Right lobe of liver (tissue), 4 donors: Measurements from ENCODE around the gene EEFSEC.

ENCODE experiments used
- POLR2A ChIP-seq: fragments of 450-650 bp; IDR thresholded peaks from one replicate; pipeline ENCODE4 v1.6.1; 2017; ENCODE audit warnings: antibody characterized with exemption, mild to moderate bottlenecking
- TF ChIP-seq, protein P1 (sequence below), 4 donors: fragments of 200-600 bp in 3 of 4; fragments of 450-650 bp in 1 of 4; IDR thresholded peaks; one replicate each; pipeline versions ENCODE4 v1.5.1 to v1.8.0; 2016 to 2022; ENCODE audit warnings: antibody characterized with exemption in 4 of 4, mild to moderate bottlenecking in 2 of 4
- donor health status: DM: no; HTN: no; CAD: no.
- donor health status: DM: no; HTN: no; CAD: no.
- donor health status: DM: no; HTN: yes; CAD: no.

DNA sequence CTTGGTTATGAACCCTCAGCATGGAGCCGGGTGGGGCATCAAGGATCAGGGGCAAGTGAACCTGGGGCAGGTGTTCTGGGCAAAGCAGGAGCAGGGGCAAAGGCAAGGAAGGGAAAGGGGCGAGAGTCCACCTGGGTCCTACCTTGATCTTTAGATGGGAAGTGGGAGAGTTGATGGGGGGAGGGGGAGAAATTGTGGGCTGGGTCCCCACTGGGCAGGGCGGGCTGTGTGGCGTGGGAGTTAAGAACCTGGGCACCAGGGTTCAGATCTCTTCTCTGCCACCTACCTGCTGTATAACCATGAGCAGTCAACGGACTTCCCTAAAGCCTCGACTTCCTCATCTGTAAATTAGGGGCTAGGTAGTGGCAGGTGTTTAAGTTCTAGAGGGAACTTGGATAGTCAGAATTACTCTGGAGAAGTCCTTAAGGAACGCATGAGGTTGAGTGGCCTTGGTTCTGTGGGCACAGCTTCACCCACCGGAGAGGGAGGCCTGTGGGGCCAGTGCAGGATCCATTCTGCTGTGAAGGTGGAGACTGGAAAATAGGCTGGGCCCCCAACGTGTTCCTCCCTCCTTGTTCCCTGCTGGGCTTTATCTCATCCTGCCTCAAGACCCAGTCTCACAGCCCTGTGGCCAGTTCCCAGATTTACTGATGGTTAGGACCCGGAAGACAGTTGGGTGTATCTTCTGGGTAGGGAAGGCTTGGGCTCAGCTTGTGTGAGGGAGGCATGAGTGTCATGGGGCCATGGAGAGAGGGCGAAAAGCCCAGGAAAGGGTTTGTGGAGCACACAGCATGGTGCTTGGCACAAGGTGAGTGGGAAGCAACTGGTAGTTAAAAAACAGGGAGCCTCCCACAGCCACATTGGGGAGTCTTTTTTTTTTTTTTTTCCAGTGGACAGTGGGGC lies 90.6 kb downstream of the EEFSEC start:
- TF ChIP-seq, protein P1, sequence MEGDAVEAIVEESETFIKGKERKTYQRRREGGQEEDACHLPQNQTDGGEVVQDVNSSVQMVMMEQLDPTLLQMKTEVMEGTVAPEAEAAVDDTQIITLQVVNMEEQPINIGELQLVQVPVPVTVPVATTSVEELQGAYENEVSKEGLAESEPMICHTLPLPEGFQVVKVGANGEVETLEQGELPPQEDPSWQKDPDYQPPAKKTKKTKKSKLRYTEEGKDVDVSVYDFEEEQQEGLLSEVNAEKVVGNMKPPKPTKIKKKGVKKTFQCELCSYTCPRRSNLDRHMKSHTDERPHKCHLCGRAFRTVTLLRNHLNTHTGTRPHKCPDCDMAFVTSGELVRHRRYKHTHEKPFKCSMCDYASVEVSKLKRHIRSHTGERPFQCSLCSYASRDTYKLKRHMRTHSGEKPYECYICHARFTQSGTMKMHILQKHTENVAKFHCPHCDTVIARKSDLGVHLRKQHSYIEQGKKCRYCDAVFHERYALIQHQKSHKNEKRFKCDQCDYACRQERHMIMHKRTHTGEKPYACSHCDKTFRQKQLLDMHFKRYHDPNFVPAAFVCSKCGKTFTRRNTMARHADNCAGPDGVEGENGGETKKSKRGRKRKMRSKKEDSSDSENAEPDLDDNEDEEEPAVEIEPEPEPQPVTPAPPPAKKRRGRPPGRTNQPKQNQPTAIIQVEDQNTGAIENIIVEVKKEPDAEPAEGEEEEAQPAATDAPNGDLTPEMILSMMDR (IDR thresholded peaks at IDR 0.05), result no peak
- no peak for TF ChIP-seq POLR2A
